GM18907 (cell line): ENCODE results near the gene CDH10.

Experiments used
- ATAC-seq: cut with Tn5 transposase; IDR thresholded peaks from one replicate; pipeline ENCODE4 v1.9.1; 2021; ENCODE audit warnings: mild to moderate bottlenecking, moderate library complexity; ENCODE audit not compliant: unreplicated experiment

Gene CDH10

DNA sequence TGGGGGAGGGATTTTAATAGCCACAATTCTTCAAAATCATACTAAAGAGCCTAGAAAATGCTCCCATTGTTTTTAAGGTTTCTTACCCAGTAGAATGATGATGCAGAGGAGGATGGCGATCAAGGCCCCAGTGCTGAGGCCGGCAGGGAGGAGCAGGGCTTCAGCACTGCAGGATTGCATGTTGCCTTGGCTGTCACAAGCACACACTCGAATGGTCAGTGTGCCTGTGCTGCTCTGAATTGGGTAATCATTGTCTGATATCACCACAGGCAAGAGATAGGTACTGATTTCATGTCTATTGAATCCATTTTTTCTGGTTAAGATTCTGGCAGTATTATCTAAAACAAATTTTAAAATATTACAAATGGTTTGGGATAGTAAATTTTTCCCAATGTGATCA, 153.3 kb downstream of the CDH10 start:
- ATAC-seq: no peak

DNA sequence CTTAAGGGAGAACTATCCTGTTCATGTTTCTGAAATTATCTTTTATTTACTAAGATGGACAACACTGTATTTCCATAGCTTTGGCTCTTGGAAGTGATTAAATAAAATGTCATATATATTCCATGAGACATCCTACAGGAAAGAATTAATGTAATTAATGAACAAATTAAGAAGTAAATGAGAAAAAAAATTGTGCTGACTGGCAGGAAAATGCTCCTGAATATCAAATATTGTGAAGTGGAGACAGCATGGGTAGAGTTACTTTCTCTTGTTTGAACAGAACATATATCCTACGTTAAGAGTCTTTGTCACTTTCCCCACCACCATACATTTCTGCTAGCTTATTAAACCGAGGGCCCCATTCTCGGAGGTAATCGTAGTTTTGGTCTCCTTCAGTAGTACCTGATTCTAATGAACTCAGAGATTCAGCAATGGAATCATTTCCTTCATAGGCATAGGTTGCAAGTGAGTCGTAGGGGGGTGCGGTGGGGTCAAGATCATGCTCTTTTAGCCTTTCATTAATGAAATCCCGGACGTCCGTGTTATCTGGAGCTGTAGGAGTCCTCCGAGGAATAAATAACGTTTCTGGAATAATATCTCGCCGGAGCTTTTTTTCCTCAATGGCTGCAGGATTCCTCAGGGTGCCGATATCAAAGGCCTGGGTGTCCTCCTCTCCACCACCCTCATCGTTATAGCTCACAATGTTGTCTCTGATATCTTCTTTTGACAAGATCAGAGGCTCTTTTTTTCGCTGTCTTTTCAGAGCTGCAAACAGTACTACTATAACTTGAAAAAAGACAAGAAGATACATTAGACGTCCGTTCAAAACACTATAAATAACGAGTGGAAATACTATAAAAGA, 157.2 kb downstream of the CDH10 start:
- no peak for ATAC-seq

DNA sequence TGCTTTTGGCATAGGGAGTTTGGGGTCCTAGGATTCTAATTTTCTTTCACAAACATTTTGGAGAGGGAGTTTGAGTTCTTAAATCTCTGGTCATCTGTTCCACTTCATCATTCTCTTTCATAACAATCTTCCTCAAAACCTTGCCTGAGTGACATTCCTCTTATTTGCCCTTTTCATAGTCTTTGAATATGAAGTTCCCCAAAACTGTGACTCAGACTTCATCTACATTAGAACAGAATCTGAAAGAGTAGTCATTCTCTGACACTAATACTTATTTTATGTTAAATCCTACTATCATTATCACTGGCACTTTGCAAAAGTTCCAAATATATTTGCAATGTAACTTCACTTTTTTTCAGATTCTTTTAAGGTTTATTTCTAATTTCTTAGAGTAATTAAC, 163.8 kb downstream of the CDH10 start:
- no peak for ATAC-seq

DNA sequence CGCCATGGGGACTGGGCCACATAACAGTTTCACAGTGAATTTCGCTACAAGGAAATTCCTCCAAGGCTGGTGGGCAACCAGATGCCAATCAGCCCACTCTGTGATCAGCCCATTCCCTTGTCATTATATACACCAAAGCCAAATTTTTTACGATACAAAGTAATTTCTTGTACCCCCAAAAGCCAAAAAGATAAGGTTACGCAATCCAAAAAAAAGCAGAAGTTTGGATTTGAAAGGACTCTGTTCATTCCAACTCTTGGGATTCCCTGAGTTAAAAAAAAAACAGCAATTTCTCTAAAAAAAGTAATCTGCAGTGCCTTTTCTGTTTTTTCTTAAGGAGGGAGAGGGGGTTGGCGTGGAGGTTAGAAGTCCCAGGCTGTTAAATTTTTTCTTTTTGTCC, 166.8 kb downstream of the CDH10 start:
- no peak for ATAC-seq

DNA sequence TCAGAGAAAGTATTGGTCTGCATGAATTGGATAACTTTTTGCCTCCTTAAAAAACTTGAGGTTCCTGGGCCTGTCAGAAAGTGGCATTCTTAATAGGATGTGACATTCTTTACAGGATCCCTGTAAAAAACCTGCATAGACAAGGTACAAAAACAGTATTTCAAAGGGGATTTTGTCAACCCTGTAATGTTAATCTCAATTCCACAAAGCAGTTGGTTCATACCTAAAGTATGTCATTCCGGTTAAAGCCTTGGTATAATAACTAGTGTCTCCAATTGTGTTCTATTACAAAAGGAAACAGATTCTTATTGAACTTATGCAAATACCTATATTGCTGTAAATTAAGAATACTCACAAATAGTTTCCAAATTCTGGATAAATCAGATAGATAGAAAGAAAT, 169.7 kb downstream of the CDH10 start:
- no peak for ATAC-seq

DNA sequence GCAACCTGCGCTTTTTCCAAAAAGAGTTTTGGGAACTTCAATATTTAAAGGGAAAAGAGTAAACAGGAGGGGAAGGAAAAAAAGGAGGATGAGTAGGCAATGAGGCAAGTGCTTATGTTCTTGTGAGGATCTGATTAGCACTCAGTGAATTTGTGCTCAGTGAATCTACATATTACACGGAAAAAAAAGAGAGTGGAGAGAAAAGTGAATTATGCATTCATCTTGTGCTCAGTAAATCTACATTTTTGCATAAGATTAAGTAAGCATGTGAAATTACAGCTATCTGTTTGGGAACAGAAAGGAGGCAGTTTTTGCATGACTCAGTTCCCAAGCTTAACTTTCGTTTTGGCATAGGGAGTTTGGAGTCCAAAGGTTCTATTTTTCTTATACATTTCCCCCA, 170.1 kb downstream of the CDH10 start:
- no peak for ATAC-seq

DNA sequence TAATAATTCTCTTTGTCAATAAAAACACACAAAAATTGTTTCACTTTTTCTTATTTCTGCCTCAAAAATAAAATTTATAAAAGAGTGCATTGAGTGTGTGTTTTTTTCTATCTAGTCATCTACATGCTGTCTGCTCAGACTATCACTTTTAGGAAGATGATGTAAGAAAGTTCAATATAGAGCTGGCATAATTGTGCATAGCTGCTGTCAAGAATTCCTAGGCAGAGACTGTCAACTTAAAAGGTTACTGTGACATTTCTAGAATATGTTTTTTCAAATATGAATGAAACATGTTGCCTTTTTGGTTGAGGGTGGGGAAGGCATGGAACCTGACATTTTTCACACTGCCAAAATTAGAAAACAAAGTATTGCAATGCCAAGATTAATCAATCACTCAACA, 172.3 kb downstream of the CDH10 start:
- ATAC-seq: no peak

DNA sequence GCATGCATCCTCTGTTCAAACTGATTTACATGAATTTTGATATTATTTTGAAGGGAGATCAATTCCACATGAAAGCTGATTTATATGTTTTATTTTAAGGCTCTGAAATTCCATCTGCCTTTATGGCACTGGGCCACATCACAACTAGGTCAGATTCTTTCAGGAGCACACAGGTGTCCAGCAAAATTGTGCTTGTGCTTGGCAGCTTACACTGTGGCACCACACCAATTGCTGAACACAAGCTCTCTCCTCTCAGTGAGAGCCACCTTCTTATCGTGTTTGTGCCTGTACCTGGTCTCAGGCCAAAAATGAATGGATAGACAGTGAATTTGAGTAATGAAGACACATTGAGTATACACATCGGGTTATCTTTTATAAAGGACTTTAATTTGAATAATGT, 200.4 kb downstream of the CDH10 start:
- ATAC-seq: no peak

DNA sequence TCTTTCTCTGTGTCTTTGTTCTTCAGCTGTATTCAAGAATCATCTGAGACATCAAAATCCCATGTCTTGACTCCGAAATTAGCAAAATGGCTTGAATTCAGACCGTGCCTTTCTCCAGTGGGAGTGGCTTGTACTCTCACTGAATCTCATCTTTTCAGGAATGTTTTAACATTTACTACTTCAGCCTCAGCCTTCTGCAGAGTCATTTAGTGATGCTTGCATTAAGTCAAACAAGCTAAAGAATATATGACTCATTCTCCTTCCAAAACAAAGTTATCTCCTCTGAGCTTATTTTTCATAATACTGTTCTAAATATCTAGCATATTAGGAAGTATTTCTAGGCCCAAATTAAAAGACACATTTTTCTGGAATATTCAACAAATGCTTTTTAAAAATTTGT, 205.3 kb downstream of the CDH10 start:
- no peak for ATAC-seq
